Measurements from ENCODE around the gene ATAD2B. TPM values are rescaled to one million over a fixed set of nuclear protein-coding genes. Genes with fewer than 3 reads are reported as not detected.
A peak's percentile ranks its signal among the peaks of the same experiment; 100 is the strongest.
"Not testable (repeated sequence)": the region's sequence is repeated elsewhere in the genome, so short reads cannot be mapped to it uniquely, and the experiment has no call there.

The ATAD2B gene
- total RNA-seq, 1 experiment from 2014 or later, result 28.5 TPM

DNA sequence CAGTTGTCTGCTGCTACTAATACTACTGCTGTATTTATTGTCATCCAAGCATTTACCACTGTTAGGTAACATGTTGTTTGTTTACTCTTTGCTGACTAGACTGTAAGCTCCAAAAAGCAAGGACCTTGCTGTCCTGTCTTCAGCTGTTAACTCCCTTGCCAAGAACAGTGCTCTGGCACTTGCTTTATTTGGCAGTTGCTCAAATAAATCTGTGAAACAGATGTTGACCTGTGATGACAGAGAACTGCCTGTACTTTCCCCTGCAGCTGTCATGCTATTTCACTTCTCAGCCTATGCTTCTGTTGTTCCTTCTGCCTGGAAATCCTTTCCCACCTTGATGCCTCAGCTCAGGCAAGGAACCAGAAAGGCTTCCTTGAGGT is 181.2 kb downstream of the ATAD2B start:
- Histone ChIP-seq H3K27ac (ENCODE audit: low read depth, low read length, poor library complexity, severe bottlenecking) (peak overlapping the region; percentile 71), H3K9me3 (ENCODE audit: low read depth, low read length, poor library complexity, severe bottlenecking) (no peaks in the 10 kb centered on the region), H3K36me3 (ENCODE audit: insufficient read depth, low read length, poor library complexity, severe bottlenecking) (no peaks in the 10 kb centered on the region), H3K4me3 (ENCODE audit: low read depth, low read length, poor library complexity, severe bottlenecking) (no peak overlapping the region), H3K27me3 (replicated peaks; ENCODE audit: insufficient read depth, low read depth, low read length, poor library complexity) (no peaks in the 10 kb centered on the region), H3K4me1 (ENCODE audit: insufficient read depth, low read length, poor library complexity, severe bottlenecking) (peaks cover 42% of the 10 kb centered on the region)
- ChIA-PET CTCF (interaction anchor here (0.5 kb wide), 1 partner anchor 79 kb away, joined by 3 read pairs; no protein-coding TSS in a partner anchor), POLR2A (ENCODE audit: low non-redundant PET) (no interaction called here)
- peak; percentile 79 for DNase-seq (ENCODE audit: low spot score)
- intact Hi-C loops (cut with micrococcal nuclease; ENCODE audit: unreplicated experiment), result no loop called here
- TF ChIP-seq EZH2 (IDR thresholded peaks at IDR 0.05; ENCODE audit: borderline replicate concordance, low read depth, low read length, poor library complexity, severe bottlenecking), result no peak
- TF ChIP-seq, protein P1, sequence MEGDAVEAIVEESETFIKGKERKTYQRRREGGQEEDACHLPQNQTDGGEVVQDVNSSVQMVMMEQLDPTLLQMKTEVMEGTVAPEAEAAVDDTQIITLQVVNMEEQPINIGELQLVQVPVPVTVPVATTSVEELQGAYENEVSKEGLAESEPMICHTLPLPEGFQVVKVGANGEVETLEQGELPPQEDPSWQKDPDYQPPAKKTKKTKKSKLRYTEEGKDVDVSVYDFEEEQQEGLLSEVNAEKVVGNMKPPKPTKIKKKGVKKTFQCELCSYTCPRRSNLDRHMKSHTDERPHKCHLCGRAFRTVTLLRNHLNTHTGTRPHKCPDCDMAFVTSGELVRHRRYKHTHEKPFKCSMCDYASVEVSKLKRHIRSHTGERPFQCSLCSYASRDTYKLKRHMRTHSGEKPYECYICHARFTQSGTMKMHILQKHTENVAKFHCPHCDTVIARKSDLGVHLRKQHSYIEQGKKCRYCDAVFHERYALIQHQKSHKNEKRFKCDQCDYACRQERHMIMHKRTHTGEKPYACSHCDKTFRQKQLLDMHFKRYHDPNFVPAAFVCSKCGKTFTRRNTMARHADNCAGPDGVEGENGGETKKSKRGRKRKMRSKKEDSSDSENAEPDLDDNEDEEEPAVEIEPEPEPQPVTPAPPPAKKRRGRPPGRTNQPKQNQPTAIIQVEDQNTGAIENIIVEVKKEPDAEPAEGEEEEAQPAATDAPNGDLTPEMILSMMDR (conservative IDR thresholded peaks at IDR 0.05; ENCODE audit: low read depth, low read length), result no peak
- no TSS peak for BruUV-seq (replicated peaks)

DNA sequence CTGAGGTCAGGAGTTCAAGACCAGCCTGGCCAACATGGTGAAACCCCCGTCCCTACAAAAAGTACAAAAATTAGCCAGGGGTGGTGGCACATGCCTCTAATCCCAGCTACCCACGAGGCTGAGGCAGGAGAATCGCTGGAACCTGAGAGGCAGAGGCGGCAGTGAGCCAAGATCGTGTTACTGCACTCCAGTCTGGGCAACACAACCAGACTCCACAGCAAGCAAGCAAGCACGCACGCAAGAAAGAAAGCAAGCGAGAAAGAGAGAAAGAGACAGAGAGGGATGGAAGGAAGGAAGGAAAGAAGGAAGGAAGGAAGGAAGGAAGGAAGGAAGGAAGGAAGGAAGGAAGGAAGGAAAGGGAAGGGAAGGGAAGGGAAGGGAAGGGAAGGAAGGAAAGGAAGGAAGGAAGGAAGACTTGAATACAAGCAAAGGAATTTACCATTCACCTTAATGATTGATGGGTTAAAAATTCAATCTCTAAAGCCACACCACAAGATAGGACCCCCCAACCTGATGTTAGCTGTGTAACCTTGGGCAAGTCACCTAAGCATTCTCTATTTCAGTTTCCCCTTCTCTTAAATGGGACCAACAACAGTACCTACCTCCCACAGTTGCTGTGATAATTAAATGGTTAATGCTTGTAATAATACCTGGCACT is 181.7 kb downstream of the ATAD2B start:
- CTCF ChIA-PET, result interaction anchor here (0.5 kb wide), 1 partner anchor 79 kb away, joined by 3 read pairs; no protein-coding TSS in a partner anchor
- intact Hi-C loops (cut with micrococcal nuclease; ENCODE audit: unreplicated experiment), result no loop called here
- peak; percentile 88 for DNase-seq (ENCODE audit: low spot score)
- TF ChIP-seq EZH2 (IDR thresholded peaks at IDR 0.05; ENCODE audit: borderline replicate concordance, low read depth, low read length, poor library complexity, severe bottlenecking), result no peak
- TF ChIP-seq, protein P1 (conservative IDR thresholded peaks at IDR 0.05; ENCODE audit: low read depth, low read length), result no peak
- Histone ChIP-seq H3K27ac (ENCODE audit: low read depth, low read length, poor library complexity, severe bottlenecking) (peak overlapping the region; percentile 84), H3K9me3 (ENCODE audit: low read depth, low read length, poor library complexity, severe bottlenecking) (no peaks in the 10 kb centered on the region), H3K4me3 (ENCODE audit: low read depth, low read length, poor library complexity, severe bottlenecking) (no peak overlapping the region), H3K36me3 (ENCODE audit: insufficient read depth, low read length, poor library complexity, severe bottlenecking) (no peaks in the 10 kb centered on the region), H3K4me1 (ENCODE audit: insufficient read depth, low read length, poor library complexity, severe bottlenecking) (peaks cover 42% of the 10 kb centered on the region), H3K27me3 (replicated peaks; ENCODE audit: insufficient read depth, low read depth, low read length, poor library complexity) (no peaks in the 10 kb centered on the region)
- no TSS peak for BruUV-seq (replicated peaks)
- POLR2A ChIA-PET (ENCODE audit: low non-redundant PET), result interaction anchor here (0.8 kb wide), 1 partner anchor 1647 kb away, joined by 22 read pairs; no protein-coding TSS in a partner anchor

DNA sequence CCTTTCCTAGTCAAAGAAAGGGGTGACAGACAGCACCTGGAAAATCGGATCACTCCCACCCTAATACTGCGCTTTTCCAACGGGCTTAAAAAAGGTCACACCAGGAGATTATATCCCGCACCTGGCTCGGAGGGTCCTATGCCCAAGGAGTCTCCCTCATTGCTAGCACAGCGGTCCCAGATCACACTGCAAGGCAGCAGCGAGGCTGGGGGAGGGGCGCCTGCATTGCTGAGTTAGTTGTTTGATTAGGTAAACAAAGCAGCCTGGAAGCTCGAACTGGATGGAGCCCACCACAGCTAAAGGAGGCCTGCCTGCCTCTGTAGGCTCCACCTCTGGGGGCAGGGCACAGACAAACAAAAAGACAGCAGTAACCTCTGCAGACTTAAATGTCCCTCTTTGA is 190.1 kb downstream of the ATAD2B start:
- H3K4me1 ChIP-seq (ENCODE audit: insufficient read depth, low read length, poor library complexity, severe bottlenecking); H3K4me3 ChIP-seq (ENCODE audit: low read depth, low read length, poor library complexity, severe bottlenecking); DNase-seq (ENCODE audit: low spot score); intact Hi-C loops (cut with micrococcal nuclease; ENCODE audit: unreplicated experiment); CTCF ChIA-PET; POLR2A ChIA-PET (ENCODE audit: low non-redundant PET); H3K9me3 ChIP-seq (ENCODE audit: low read depth, low read length, poor library complexity, severe bottlenecking); H3K27me3 ChIP-seq (replicated peaks; ENCODE audit: insufficient read depth, low read depth, low read length, poor library complexity); BruUV-seq (replicated peaks); H3K27ac ChIP-seq (ENCODE audit: low read depth, low read length, poor library complexity, severe bottlenecking); H3K36me3 ChIP-seq (ENCODE audit: insufficient read depth, low read length, poor library complexity, severe bottlenecking): not testable (repeated sequence)

DNA sequence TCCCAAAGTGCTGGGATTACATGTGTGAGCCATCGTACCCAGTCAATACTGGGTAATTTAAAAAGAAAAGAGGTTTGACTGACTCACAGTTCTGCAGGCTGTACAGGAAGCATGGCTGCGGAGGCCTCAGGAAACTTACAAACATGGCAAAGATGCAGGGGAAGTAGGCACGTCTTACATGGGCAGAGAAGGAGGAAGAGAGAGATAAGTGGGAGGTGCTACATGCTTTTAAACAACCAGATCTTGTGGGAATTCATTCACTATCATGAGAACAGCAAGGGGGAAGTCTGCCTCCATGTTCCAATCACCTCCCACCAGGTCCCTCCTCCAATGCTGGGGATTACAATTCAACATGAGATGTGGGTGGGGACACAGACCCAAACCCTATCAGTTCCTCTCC is 192.5 kb downstream of the ATAD2B start:
- Histone ChIP-seq H3K9me3 (ENCODE audit: low read depth, low read length, poor library complexity, severe bottlenecking) (no peaks in the 10 kb centered on the region), H3K4me3 (ENCODE audit: low read depth, low read length, poor library complexity, severe bottlenecking) (no peak overlapping the region), H3K4me1 (ENCODE audit: insufficient read depth, low read length, poor library complexity, severe bottlenecking) (no peaks in the 10 kb centered on the region), H3K27ac (ENCODE audit: low read depth, low read length, poor library complexity, severe bottlenecking) (no peak overlapping the region), H3K27me3 (replicated peaks; ENCODE audit: insufficient read depth, low read depth, low read length, poor library complexity) (no peaks in the 10 kb centered on the region), H3K36me3 (ENCODE audit: insufficient read depth, low read length, poor library complexity, severe bottlenecking) (no peaks in the 10 kb centered on the region)
- no TSS peak for BruUV-seq (replicated peaks)
- intact Hi-C loops (cut with micrococcal nuclease; ENCODE audit: unreplicated experiment), result no loop called here
- no peak for TF ChIP-seq EZH2 (IDR thresholded peaks at IDR 0.05; ENCODE audit: borderline replicate concordance, low read depth, low read length, poor library complexity, severe bottlenecking)
- TF ChIP-seq, protein P1 (conservative IDR thresholded peaks at IDR 0.05; ENCODE audit: low read depth, low read length), result no peak
- ChIA-PET CTCF (no interaction called here), POLR2A (ENCODE audit: low non-redundant PET) (no interaction called here)
- DNase-seq (ENCODE audit: low spot score), result no peak

DNA sequence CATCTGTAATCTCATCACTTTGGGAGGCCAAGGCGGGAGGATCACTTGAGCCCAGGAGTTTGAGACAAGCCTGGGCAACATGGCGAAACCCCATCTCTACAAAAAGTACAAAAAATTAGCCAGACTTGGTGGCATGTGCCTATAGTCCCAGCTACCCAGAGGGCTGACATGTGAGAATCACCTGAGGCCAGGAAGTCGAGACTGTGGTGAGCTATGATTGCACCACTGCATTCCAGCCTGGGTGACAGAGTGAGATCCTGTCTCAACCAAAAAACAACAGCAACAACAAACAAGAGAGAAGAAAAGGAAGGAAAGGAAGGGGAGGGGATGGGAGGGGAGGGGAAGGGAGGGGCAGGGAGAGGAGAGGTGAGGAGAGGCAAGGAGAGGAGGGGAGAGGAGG is 203.9 kb downstream of the ATAD2B start:
- H3K27ac ChIP-seq (ENCODE audit: low read depth, low read length, poor library complexity, severe bottlenecking); H3K27me3 ChIP-seq (replicated peaks; ENCODE audit: insufficient read depth, low read depth, low read length, poor library complexity); H3K36me3 ChIP-seq (ENCODE audit: insufficient read depth, low read length, poor library complexity, severe bottlenecking); intact Hi-C loops (cut with micrococcal nuclease; ENCODE audit: unreplicated experiment); DNase-seq (ENCODE audit: low spot score); CTCF ChIA-PET; H3K4me1 ChIP-seq (ENCODE audit: insufficient read depth, low read length, poor library complexity, severe bottlenecking); POLR2A ChIA-PET (ENCODE audit: low non-redundant PET); H3K9me3 ChIP-seq (ENCODE audit: low read depth, low read length, poor library complexity, severe bottlenecking); BruUV-seq (replicated peaks); H3K4me3 ChIP-seq (ENCODE audit: low read depth, low read length, poor library complexity, severe bottlenecking): not testable (repeated sequence)

Measured in A673 (cell line).